GM18505 (cell line): ENCODE results near the gene TNFAIP8L1.

ENCODE experiments used
- ATAC-seq: cut with Tn5 transposase; IDR thresholded peaks from one replicate; pipeline ENCODE4 v1.9.1; 2021; ENCODE audit not compliant: unreplicated experiment
- POLR2A ChIP-seq: IDR thresholded peaks from 4 replicates; pipeline ENCODE4 v1.6.1; 2011; ENCODE audit warnings: borderline replicate concordance; ENCODE audit not compliant: insufficient read depth, insufficient read length; ENCODE audit errors: extremely low read depth

Gene TNFAIP8L1

DNA sequence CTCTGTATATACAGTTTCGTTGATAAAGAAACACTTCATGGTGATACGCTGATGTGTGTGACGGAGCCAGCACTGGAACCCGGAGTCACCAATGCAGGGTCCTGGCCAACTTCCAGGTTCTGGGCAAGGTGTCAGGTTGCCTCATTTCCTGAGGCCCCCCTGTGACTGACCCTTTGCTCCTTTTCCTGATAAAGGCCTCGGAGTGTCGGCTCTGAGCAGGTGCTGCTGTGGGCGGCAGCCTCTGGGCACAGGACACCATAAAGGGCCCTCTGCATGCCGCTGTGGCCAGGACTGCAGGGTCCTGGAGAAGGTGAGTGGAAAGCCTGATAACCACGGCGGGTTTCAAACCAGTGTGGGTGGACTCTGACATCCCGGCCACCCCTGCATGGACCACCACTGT lies 48.1 kb downstream of the TNFAIP8L1 start:
- ATAC-seq: no peak

DNA sequence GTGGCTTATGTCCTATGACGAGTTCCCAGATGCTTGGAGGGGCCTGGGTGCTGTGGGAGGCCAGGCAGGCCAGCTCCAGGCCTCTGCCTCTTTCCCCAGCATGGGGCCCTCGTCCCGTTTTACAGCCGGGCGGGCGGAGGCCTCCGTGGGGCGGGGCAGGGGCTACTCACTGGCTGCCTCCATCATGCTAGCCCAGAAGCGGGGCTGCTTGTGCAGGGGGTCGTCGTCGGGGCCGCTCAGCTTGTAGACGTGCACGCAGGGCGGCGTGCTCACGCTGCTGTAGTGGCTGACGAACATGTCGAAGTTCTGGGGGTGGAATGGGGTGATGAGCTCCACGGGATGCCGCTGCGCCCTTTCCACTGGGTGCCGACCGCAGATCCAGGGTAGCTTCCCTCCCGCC lies 49.3 kb downstream of the TNFAIP8L1 start:
- TF ChIP-seq POLR2A: no peak

More for the DNA sequence above, 48.1 kb downstream of the TNFAIP8L1 start:
- no peak for TF ChIP-seq POLR2A

DNA sequence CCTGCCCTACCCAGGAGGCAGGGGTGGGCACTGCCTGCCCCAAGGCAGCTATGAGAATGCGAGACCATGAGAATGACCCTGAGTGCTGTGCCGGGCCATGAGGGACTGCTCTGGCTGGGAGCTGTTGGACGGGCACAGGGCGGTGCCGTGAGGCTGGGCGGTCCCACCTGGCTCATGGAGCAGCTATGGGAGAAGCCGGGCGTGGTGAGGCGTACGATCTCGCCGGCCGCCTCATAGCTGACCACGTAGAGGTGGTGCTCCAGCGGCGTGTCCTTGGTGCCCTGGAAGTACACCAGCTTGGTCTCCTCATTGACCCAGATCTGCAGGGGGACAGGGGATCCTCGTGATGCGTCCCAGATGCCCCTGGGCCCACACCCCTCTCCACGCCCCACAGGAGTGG lies 50.1 kb downstream of the TNFAIP8L1 start:
- TF ChIP-seq POLR2A: no peak

More for the DNA sequence above, 49.3 kb downstream of the TNFAIP8L1 start:
- no peak for ATAC-seq

DNA sequence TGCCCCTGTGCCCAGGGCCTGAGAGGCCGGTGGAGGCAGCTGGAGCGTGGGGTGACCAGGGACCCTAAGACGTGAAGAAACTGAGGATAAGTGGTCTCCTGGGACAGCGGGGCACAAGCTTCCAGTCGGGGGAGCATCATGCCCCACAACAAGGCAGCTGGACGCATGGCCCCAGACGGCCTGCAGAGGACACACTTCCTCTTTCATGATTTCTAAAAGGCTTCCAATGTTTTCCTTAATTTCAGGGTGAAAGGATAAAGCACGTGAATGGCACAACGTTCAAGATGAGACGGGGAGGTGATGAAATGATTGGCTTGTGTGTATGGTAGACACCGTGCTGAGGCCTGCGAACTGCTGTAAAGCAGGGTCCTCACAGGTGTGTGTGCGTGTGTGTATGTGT lies 51.0 kb downstream of the TNFAIP8L1 start:
- no peak for ATAC-seq
- no peak for TF ChIP-seq POLR2A

More for the DNA sequence above, 50.1 kb downstream of the TNFAIP8L1 start:
- ATAC-seq: no peak

DNA sequence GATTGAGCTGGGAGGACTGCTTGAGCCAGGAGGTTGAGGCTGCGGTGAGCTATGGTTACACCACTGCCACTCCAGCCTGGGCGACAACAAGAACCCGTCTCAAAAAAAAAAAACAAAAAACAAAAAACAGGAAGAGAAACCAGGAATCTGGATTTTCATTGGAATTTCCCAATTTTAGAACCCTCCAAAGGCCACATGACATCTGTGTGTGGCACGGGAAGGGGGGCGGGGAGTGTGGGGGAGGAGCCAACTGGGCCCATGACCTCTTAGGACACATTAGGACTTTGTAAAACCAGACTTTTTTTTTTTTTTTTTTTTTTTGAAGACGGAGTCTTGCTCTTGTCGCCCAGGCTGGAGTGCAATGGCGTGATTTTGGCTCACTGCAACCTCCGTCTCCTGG lies 52.1 kb downstream of the TNFAIP8L1 start:
- TF ChIP-seq POLR2A: no peak
- no peak for ATAC-seq

DNA sequence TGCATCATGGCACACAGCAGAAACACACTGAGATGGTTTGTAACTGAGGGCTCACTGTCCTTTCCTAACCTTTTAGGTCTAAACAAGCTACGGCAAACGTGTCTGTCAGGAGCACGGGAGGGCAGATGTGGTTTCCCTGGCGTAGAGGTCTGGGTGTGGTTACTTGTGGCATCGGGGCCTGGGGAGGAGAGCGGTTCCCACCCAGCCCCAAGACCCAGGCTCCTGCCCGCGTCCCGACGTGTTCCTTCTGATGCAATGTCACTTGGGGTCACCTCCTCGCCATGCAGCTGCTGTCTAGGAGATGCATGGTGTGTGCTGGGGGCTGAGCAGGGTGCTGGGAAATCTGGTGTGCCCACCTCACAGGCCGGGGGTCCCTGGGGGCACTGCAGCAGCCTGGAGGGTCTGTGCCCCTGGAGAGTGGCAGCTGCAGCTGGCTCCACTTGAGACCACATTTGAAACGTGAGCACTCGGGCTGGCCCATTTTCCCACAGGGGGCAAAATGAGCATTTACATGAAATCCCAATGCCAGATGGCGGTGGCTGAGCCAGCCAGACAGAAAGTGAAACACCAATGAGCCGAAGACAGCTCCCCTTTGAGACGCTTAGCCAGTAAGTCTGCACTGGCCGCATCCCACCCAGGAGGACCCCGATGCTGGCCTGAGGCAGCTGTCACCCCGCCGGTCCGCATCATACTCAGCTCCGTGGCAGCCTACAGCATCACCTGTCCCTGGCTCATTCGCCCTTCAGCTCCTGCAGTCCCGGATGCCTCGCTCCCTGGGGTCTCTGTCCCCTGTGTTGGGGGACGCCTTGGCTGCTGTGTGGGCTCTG lies 53.1 kb downstream of the TNFAIP8L1 start:
- no peak for ATAC-seq
- no peak for TF ChIP-seq POLR2A

DNA sequence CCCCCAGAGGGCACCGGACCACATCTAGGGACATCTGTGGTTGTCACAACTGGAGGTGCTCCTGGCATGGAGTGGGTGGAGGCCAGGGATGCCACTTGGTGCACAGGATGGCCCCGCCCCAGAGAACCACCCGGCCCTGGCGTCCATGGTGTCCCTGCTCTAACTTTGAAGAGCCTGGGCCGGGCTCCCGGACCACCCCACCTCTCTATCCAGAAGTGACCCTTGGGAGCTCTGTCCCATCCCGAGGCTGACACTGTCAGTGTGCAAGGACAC lies 53.7 kb downstream of the TNFAIP8L1 start:
- ATAC-seq: no peak
- TF ChIP-seq POLR2A: no peak

DNA sequence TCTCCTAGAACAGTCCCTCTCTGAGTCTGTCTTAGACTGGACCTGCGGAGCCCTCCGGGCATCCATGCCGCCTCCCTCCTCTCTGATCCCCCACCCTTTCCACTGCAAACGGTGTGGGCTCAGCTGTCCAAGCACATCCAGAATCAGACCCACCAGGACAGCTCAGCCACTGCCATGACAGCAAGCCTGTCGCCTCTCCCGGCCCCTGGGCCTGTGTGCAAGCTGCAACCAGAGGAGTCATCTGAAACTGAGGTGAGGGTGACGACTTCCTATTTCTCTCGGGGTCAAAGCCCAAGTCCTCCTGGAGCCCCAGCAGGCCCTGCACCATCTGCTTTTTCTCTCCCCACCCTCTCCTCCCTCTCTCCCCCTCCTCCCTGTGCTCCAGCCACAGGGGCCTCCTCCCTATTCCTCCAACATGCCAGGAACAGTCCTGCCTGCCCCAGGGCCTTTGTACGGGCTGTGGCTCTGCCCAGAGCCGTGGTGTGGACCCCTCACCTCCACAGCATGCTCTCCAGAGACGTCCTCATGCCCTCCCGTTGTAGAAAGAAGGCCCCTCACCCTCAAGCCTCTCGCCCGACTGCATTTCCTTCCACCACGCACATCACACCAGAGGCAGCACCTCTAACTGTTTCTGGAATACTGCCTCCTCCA lies 54.3 kb downstream of the TNFAIP8L1 start:
- TF ChIP-seq POLR2A: no peak
- no peak for ATAC-seq

DNA sequence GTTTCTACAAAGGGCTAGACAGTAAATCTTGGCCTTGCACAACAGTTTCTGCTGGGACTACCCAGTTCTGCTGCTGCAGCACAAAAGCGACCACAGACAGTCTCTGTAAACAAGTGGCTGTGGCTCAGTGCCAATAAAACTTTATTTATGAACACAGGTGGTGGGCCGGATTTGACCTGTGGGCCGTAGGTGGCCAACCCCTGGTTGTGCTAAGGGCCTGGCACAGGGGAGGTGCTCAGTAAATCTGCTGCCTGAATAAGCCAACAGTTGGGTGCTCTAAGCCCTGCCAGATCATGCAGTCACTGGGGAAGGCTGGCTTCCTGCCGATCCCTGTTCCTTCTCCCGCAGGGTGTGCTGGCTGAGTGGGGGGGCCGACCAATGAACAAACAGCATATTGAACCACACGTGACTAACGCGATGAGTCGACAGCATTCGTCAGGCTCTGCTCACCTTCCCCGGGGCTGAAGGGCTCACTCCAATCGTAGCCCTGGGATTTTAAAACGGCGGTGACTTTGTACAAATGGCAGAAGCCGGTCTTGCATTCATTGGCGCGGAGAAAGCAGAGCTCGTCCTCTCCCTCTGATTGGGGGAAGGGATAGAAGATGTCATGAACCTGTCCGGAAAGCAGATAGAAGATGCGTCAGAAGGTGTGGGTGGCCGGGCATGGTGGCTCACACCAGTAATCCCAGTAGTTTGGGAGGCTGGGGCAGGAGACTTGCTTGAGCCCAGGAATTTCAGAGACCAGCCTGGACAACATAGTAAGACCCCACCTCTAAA lies 55.1 kb downstream of the TNFAIP8L1 start:
- no peak for ATAC-seq
- TF ChIP-seq POLR2A: no peak

DNA sequence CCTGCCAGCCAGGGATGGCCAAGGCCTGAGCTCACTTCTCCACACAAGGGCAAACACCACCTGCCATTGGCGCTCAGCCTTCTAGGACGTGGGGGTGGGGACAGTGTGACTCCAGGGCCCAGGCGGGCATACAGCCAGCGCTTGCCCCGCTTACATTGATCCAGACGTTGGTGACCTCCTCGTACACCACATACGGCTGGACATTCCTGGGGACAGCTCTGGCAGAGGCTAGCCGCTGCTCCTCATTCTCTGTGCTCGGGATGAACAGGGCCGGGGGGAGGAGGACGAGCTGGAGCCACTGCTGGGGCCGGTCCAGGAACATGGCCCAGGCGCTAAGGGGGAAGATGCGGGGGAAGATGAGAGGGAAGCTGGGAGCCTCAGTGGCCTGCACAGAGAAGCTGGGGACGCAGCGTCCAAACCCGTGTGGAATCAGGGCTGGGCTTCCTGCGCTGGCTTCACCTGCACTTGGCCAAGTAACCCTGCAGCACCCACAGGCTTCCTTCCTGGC lies 56.0 kb downstream of the TNFAIP8L1 start:
- TF ChIP-seq POLR2A: no peak

DNA sequence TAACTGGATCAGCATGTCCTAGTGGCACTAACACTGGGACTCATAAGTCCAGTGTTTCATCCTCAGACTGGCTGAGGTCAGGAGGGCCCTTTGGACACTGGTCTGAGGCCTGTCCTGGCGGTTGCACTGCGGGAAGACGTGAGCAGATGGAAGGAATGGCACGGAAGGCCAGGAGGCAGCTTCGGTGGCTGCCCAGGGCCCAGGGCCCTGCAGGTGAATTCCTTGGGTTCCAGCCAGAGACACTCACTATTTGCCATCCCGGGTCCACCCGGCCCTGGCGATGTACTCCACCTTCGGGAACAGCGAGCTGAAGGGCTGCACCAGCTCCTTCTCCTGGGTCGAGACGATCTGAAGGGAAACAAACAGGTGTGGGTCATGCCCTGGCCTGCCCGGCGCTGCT lies 58.0 kb downstream of the TNFAIP8L1 start:
- TF ChIP-seq POLR2A: no peak
- no peak for ATAC-seq

More for the DNA sequence above, 56.0 kb downstream of the TNFAIP8L1 start:
- no peak for ATAC-seq

DNA sequence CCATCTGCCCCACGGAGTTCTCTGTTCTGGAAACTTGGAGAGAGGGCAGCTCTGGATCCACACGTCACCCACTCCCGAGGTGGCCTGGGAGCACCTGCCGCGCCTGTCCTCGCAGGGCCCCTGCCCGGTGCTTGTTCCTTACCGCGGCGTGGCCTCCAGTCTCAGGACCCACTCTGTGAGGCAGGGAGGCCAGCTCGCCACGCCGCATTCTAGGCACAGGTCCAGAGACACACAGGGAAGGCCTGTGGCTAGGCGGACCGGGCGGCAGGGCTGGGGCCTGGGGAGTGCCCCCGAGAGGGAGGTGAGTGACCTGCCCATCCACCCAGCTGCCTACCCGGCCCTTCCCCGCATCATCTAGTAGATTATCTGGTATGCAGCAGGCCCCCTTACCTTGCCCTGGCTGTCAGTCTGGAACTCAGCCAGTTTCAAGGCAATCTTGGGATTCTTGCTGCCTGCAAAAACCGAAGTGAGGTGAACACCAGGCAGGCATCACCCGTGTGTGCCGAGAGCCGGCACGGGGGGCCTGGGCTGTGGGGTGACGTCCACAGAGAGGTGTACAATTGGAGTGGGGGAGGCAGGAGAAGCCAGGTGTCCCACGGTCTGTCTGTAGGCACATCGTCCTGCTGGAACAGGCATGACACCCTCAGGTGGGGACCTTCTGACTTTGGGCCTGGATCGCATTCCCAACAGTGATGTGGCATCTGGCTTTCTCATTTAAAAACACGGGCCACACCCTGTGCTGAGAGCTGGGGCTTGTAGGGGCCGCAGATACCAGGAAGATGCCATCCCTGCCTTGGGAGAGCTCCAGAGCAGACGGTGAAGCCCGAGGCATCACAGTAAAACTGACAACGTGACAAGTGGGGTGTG lies 60.7 kb downstream of the TNFAIP8L1 start:
- no peak for ATAC-seq
- no peak for TF ChIP-seq POLR2A

DNA sequence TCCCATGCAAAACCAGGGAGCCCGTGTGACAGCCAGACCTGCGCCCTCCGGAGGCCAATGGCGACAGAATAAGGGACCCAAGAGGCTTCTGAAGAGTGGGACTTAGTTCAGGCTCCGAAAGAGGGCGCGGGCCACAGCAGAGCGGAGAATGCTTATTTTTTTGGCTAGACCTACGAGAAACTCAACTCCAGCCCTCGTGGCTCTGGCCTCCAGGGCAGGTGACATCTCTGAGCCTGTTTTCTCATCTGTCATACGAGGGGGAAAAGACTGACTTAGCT lies 61.3 kb downstream of the TNFAIP8L1 start:
- TF ChIP-seq POLR2A: no peak
- ATAC-seq: no peak

DNA sequence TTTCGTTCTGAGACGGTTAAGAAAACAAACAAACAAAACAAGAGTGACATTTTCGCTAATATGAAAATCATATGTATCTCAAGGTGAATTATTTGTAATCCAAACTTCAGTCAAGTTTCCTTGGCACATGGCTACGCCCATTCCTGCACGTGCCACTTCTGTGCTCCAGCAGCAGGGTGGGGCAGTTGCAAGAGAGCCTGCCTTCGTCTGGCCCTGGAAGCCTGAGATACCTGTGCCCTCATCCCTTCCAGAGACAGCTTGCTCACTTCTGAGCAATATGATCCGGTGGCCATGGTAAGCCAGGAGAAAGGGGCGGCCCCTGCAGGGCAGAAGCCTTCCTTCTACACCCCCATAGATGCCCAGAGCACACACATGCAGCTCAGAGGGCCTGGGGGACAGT lies 62.2 kb downstream of the TNFAIP8L1 start:
- TF ChIP-seq POLR2A: no peak

DNA sequence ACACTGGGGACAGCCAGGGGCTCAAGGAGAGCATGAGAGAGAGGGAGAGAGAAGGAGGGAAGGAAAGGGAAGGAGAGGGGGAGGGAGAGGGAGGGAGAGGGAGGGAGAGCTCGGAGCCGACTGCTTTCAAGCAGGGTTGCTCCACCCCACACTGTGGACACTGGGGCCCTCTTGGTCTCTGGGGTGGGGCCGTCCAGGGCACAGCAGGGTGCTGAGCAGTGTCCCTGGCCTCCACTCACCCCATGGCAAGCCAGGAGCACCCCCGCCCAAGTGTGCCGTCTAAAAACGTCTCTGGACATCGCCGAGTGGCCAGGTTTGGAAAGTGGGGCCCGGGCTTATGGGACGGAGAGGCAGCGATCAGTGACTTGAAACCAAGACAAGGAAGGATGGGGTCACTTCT lies 63.4 kb downstream of the TNFAIP8L1 start:
- ATAC-seq: no peak
- TF ChIP-seq POLR2A: no peak

More for the DNA sequence above, 62.2 kb downstream of the TNFAIP8L1 start:
- no peak for ATAC-seq
